HEK293T (cell line): ENCODE results near the gene KCNQ1.

Experiments used
- ARNT ChIP-seq: fragments of 450-650 bp; IDR thresholded peaks from 2 replicates; pipeline ENCODE4 v1.6.1; 2017; ENCODE audit warnings: mild to moderate bottlenecking
- FOXA1 ChIP-seq: fragments of 450-650 bp; IDR thresholded peaks from 2 replicates; pipeline ENCODE4 v1.6.1; 2016; ENCODE audit warnings: mild to moderate bottlenecking

DNA sequence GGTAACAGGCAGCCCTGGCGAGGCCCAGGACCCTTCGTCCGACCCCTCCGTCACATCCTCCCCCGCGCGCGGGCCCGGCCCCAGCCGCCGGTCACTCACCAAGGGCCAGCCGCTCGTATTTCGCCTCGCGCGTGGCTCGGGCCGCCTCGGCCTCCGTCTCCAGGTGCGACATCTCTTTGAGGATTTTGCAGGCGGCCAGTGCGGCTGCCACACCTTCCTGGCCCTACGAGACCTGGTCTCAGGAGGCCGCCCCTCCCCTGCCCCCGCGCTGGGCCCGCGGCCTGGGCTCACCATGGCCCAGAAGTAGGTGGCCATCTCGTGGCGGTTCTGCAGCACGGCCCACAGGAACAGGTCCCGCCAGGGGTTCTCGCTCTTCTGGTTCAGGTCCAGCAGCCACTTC lies 30.2 kb upstream of the KCNQ1 start:
- no peak for TF ChIP-seq ARNT
- TF ChIP-seq FOXA1 = no peak
